ENCODE data around the gene NOS2. TPM values are rescaled to one million over a fixed set of nuclear protein-coding genes. Genes with fewer than 3 reads are reported as not detected.
"Not testable (repeated sequence)": the region's sequence is repeated elsewhere in the genome, so short reads cannot be mapped to it uniquely, and the experiment has no call there.

Gene NOS2
- total RNA-seq, 4 donors from 2014 or later, result 0.09 to 2.8 (median 0.62) TPM; not detected in 1

- TF ChIP-seq CTCF (IDR thresholded peaks at IDR 0.05) (no peak), POLR2A (IDR thresholded peaks at IDR 0.05) (no peak)
- Histone ChIP-seq H3K9me3 (no peaks in the 10 kb centered on the region), H3K36me3 (no peaks in the 10 kb centered on the region), H3K27me3 (no peaks in the 10 kb centered on the region), H3K4me1 (no peaks in the 10 kb centered on the region), H3K4me3 (no peak overlapping the region), H3K27ac (no peak overlapping the region)
- intact Hi-C loops (cut with DNase I; ENCODE audit: low total_unique reads), result no loop called here
- no peak for DNase-seq
Measured at GRCh38 chr17:27748360-27748825, 51.9 kb downstream of the NOS2 start.

DNA sequence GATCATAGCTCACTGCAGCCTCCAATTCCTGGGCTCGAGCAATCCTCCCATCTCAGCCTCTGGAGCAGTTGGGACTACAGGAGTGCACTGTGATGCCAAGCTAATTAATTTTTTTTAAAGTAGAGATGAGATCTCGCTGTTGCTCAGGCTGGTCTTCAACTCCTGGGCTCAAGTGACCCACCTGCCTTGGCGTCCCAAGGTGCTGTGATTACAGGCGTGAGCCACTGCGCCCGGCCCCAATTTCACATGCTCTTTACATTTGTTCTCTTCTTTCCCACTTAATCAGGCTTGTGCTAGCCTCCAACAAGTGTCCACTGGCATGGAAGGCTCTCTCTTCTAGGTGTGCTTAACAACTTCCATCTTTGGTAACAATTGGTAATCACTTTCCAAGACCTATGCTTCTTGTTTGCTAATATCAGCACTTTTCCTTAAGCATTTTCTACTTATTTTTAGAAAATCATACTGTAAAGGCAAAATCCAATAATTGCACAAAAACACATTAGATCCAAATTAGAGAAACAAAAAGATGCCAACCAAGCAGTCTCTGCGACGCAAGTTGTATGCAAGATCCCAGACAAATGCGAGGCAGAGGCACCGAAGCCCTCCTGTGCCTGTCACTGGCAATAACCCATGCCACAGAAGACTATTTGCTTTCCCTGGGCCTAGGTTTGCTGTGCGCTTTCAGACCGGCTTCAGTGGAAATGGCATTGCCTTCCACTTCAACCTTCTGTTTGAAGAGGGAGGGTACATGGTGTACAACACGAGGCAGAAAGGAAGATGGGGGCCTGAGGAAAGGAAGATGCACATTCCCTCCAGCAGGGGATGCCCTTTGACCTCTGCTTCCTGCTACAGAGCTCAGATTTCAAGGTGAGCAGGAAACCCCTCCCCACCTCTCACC lies 52.6 kb downstream of the NOS2 start:
- no peaks in the 10 kb centered on the region for H3K27me3 ChIP-seq
- intact Hi-C loops (cut with DNase I; ENCODE audit: low total_unique reads), result no loop called here
- H3K27ac ChIP-seq, result no peak overlapping the region
- no peaks in the 10 kb centered on the region for H3K36me3 ChIP-seq
- TF ChIP-seq CTCF (IDR thresholded peaks at IDR 0.05) (no peak), POLR2A (IDR thresholded peaks at IDR 0.05) (no peak)
- H3K9me3 ChIP-seq, result no peaks in the 10 kb centered on the region
- no peak overlapping the region for H3K4me3 ChIP-seq
- no peaks in the 10 kb centered on the region for H3K4me1 ChIP-seq
- no peak for DNase-seq

DNA sequence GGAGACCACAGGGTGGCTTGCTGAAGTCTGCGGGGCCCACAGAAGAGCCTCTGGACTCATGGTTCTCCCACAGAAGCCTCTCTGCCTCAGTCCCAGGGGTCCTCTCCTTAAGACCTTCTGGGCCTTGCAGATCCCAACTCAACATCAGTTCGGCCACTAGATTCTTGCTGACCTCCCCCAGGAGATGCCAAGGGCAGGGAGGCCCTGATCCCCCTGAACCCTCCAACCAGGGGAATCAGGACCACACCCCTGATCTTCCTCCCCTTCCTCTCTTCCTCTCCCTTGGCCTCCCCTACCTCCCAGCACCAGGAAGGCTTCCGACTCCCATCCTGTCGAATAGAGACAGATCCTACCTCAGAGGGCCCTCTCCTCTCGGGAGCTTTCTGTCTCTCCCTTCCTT lies 53.4 kb downstream of the NOS2 start:
- TF ChIP-seq CTCF (IDR thresholded peaks at IDR 0.05), result no peak
- TF ChIP-seq POLR2A (IDR thresholded peaks at IDR 0.05), result no peak
- no peak overlapping the region for H3K4me3 ChIP-seq
- intact Hi-C loops (cut with DNase I; ENCODE audit: low total_unique reads), result no loop called here

DNA sequence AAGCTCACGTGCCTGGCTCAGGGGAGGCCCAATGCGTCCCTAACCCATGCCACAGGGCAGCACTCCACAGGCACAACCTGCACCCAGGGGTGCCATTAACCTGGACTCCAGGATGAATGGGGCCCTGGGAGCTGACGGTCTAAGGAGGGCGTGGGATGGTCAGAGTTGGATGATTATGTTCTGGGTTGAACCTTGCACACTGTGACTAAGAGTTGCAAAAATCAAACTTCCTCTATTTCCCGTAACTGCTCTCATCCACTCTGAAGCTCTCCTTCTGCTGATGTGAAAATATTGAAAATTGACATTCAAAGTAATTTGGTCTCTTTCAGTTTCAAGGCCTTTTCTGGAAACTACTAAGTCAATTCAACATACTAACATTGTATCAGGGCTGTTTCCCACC lies 54.0 kb downstream of the NOS2 start:
- H3K36me3 ChIP-seq; intact Hi-C loops (cut with DNase I; ENCODE audit: low total_unique reads); H3K27me3 ChIP-seq; H3K4me1 ChIP-seq; H3K27ac ChIP-seq; H3K9me3 ChIP-seq; DNase-seq; H3K4me3 ChIP-seq: not testable (repeated sequence)

More for the DNA sequence above, 53.4 kb downstream of the NOS2 start:
- DNase-seq, result no peak
- Histone ChIP-seq H3K27me3 (no peaks in the 10 kb centered on the region), H3K27ac (no peak overlapping the region), H3K9me3 (no peaks in the 10 kb centered on the region), H3K4me1 (no peaks in the 10 kb centered on the region), H3K36me3 (no peaks in the 10 kb centered on the region)

GRCh38 chr17:27745207-27745830 lies 55.0 kb downstream of the NOS2 start:
- H3K36me3 ChIP-seq; H3K4me3 ChIP-seq; intact Hi-C loops (cut with DNase I; ENCODE audit: low total_unique reads); H3K27ac ChIP-seq; H3K4me1 ChIP-seq; H3K9me3 ChIP-seq; H3K27me3 ChIP-seq; DNase-seq: not testable (repeated sequence)

DNA sequence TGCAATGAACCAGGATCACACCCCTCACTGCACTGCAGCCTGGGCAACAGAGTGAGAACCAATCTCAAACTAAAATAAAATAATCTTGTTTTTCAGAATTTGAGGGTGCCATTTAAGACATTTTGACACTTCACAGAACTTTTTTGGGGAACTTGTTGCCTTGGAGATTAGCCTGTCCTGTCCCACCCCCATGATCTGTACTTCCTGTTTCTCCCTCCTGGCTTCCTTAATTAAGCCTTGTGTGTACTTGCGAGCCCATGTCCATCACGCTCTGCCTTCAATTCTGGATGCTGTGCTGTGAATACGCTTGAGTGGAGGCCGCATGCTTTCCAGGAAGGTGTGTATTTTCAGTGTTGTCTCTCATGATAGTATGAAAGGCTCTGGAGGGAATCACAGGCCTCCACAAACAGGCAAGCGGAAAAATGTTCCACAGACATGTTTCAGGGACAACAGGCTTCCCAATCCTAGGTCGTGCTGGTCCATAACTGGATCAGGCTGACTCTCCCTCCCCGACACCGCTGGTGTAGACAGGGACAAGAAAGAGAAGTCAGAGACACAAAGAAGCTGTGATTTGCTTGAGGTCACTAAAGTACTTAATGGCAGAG lies 56.9 kb downstream of the NOS2 start:
- intact Hi-C loops (cut with DNase I; ENCODE audit: low total_unique reads), result no loop called here
- H3K27ac ChIP-seq, result no peak overlapping the region

More for the DNA sequence above, 56.9 kb downstream of the NOS2 start:
- DNase-seq, result no peak
- Histone ChIP-seq H3K27me3 (no peaks in the 10 kb centered on the region), H3K36me3 (no peaks in the 10 kb centered on the region), H3K4me1 (no peaks in the 10 kb centered on the region), H3K4me3 (no peak overlapping the region), H3K9me3 (no peaks in the 10 kb centered on the region)
- TF ChIP-seq CTCF (IDR thresholded peaks at IDR 0.05) (no peak), POLR2A (IDR thresholded peaks at IDR 0.05) (no peak)

Data from uterus (tissue), 4 donors.